Testis (tissue), 2 donors: ENCODE measurements around the gene BGN.

Experiments
- POLR2A ChIP-seq: fragments of 450-650 bp; IDR thresholded peaks from one replicate; pipeline ENCODE4 v1.6.1; 2017; ENCODE audit warnings: antibody characterized with exemption, mild to moderate bottlenecking, moderate library complexity
- TF ChIP-seq, protein P1 (sequence below), 3 experiments: fragments of 450-650 bp in 2 of 3; fragments of 200-600 bp in 1 of 3; sonication (generic) in 1 of 3; IDR thresholded peaks; one replicate each; pipeline ENCODE4 v1.5.1; 2016 to 2019; ENCODE audit warnings: antibody characterized with exemption in 3 of 3, mild to moderate bottlenecking in 2 of 3, moderate library complexity in 1 of 3

- TF ChIP-seq, protein P1, sequence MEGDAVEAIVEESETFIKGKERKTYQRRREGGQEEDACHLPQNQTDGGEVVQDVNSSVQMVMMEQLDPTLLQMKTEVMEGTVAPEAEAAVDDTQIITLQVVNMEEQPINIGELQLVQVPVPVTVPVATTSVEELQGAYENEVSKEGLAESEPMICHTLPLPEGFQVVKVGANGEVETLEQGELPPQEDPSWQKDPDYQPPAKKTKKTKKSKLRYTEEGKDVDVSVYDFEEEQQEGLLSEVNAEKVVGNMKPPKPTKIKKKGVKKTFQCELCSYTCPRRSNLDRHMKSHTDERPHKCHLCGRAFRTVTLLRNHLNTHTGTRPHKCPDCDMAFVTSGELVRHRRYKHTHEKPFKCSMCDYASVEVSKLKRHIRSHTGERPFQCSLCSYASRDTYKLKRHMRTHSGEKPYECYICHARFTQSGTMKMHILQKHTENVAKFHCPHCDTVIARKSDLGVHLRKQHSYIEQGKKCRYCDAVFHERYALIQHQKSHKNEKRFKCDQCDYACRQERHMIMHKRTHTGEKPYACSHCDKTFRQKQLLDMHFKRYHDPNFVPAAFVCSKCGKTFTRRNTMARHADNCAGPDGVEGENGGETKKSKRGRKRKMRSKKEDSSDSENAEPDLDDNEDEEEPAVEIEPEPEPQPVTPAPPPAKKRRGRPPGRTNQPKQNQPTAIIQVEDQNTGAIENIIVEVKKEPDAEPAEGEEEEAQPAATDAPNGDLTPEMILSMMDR (IDR thresholded peaks at IDR 0.05), result peak in 1 of 3 experiments; percentile 2
- TF ChIP-seq POLR2A, result no peak
Observed at GRCh38 chrX:153469811-153470410, 24.9 kb upstream of the BGN start.
